Hematopoietic multipotent progenitor cell treated with erythropoietin and hydrocortisone succinate and interleukin-3 and kit ligand, for 15 days (in vitro differentiated cells): ENCODE data around the gene SATB2.

ENCODE experiments used
- DNase-seq: peaks from one replicate; pipeline ENCODE4 v3.0.0-alpha.2; 2015; ENCODE audit warnings: low spot score

The SATB2 gene

DNA sequence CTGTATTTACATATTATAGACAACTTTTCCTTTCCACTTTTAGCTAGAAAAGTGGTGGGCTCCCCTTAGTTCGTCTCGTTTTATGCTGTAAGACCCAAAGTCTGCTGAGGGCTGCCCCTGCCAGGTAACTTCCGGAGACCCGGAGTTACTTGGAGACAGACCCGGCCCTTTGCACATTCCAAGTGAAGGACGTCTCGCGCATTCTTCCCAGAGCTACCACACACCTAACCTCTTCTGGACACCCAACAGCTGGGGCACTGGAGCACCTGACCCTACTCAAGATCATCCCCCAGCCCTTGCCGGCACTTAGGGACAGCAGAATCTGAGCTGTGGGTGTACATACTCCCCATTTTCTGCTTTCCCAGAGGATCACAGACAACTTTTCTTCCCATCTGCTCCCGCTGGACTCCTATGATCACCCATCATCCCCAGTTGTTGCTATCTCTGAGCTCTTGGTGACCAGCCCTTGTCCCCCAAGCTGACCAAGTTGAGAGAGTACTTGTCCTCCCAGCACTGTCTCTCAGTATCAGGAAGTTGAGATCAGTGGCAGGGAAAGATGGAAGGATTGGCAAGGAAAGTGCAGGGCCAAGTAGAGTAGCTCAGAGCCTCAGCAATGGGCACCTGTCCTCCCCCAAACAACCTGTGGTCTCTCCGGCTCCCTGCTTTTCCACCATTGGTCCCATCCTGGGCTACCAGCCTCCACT is 8.4 kb upstream of the SATB2 start:
- no peak for DNase-seq

DNA sequence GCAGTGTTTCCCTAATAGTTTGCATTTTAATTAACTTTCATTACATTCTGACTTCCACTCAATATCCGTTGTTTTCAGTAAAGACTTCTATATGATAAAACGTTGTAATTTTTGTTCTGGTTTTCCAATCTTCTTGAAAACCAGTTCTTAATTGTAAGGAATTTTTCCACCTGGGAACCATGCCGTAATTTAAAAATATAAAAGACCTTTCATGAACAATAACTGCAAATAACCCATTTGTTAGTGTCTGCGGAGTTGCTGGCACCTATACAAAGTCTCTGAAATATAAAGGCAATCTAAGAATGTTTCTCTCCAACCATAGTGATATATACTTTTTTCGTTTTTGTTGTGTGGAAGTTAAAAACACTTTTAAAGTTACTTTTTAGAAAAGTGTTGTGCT is 7.7 kb upstream of the SATB2 start:
- no peak for DNase-seq

DNA sequence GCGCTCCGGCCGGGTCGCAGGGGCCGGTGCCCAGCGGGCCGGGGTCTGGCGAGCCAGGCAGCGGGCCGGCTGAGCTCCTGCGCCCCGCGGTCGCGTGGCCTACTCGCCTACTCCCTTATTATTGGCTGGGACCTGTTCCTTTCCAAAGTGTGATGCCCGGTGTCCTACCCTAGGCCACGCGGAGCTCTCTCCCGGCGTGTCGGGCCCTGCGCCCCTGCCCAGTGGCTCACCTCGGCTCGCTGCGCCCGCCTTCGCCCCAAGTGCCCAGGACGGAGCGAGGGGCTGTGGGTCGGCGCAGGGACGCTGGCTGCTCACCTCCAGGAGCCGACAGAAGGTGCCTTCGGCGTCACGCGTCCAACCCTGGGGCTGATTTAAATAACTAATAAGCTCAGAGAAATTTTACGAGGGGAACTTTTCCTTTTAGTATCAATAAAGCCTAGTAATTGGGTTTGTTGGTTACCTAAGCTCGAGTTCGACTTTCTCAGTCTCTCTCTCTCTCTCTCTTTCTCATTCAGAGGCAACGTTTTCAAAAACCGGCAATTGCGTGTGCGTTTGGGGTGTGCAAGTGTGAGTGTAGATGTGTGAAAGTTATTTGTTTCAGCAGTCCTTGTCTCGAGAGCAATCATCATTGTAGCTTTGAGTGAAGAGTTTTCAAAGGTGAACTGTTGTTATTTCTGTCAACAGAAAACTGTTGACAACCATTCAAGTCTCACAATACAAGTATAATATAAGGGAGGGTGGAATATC is 7.0 kb upstream of the SATB2 start:
- DNase-seq = no peak

DNA sequence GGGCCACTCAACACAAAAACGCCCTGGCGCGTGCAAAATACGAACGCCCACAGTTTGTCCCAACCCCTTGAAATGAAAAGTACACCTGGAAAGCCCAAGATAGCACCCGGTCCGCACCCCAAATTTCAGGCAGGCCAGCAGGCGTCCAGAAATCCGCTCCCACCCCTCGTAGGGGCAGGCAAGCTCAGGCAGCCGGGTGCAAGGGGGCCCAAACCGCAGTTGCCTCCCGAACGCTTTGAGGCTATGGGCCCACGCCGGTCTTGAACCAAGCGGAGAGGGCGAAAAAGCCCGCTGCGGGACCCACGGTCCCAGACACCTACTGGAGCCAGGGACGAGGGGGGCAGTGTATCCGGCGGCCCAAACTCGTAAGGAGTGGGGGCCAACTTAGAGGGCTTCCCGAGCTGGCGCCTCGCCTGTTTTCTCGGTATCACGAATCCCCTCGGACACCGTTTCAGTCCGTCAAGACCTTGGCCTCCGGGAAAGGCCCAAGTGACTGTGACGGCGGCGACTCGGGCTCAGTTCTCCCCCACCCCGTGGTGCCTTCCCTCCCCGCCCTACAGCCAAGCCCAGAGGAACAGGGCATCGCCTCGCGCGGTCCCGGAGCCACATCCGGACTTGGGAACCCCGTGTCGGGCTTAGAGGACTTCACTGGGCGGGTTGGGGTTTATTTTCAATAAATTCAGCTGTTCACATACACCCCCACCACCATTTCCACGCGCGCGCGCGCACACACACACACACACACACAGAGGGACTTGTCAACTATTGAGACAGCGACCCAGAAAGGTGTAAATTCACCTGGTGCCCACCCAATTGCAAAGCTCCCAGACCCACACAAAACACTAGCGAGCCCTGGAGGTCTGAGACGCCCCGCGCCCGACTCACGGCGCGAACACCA is 6.2 kb upstream of the SATB2 start:
- no peak for DNase-seq

DNA sequence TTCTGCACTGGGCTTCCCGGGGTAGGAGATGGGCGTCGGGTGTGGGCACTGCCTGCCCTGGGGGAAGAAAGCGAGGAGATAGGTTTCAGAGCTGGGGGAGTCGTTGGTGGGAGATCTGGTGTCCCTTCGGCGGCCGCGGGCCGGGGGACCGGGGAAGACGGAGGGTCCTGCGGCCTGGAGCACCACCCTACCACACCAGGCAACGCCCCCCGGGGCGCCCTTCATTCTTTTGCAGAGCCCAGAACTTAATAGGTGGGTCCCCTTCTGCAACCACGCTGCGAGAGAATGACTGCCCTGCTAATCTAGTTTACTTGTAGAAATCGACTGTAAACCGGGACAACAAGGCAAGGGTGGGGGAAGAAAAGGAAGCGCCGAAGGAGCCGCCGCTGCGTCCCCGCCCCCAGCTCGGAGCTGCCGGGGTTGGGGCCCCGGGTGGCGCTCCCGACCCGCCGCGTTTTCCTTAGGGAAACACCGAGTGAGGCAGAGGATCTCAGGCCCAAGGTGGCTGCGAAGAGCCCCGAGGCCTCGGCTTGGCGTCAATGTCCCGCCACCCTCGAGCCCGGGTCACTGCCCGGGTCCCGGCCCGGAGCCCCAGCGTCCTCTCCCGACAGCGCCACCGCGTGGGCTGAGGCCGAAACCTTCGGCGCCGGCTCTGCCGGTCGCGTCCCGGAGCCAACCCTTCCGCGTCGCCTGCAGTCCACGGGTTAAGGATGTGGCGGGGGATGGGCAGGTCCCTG is 5.4 kb upstream of the SATB2 start:
- no peak for DNase-seq

DNA sequence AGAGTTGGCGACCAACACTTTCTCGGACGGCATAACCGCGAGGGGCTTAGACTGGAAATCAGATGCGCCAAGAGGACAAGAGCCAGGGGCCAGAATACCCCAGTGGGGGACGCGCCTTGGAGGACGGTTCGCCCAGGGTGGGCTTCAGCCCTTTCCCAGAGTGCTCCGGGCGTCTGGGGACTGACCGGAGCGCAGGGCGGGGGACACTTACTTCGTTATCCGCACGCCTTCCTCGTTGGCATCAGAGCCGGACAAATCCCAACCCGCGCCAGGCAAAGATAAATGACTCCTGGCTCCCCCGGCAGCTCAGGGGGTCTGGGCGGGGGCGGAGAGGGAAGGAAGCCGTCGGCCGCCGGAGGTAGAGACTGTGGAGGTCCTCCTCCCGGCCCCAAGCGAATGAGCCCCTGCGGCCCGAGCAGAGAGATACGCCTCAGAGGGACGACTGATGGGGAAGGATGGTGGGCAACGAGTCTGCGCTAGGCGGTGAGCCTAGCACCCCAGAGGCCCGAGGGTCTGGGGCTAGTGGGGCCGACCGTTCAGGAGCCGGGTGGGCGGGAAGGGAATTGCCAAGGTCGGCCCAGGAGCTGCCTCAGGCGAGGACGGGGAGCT is 4.7 kb upstream of the SATB2 start:
- DNase-seq = no peak

DNA sequence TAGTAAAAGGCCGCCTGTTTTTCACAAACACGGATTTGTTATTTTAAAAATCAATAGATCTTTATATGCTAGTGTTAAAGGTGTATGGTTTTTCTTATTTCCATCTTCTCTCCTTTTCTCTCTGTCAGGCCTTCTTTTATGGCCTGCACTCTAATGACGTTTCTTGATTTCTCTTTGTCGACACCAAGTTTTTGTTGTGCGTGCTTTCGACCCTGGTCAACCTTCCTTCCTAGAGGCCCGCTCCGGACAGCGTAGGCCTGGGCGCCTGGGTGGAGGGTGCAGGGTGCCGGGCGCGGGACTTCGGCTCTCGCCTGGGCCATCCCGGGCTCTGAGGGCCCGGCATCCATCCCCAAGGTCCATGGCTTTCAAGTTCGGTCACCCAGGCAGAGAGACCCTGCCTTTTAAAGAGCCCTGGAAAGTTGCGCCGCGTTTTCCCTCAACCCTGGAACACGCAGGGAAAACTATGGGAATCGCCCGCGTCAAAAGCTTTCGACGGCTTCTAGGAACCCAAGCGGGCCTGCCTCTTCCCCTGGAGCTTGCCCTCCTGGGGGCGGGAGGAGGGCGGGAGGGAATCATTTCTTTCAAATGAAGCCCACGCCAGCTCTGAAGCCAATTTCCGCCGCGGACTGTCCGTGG is 4.1 kb upstream of the SATB2 start:
- DNase-seq = no peak

DNA sequence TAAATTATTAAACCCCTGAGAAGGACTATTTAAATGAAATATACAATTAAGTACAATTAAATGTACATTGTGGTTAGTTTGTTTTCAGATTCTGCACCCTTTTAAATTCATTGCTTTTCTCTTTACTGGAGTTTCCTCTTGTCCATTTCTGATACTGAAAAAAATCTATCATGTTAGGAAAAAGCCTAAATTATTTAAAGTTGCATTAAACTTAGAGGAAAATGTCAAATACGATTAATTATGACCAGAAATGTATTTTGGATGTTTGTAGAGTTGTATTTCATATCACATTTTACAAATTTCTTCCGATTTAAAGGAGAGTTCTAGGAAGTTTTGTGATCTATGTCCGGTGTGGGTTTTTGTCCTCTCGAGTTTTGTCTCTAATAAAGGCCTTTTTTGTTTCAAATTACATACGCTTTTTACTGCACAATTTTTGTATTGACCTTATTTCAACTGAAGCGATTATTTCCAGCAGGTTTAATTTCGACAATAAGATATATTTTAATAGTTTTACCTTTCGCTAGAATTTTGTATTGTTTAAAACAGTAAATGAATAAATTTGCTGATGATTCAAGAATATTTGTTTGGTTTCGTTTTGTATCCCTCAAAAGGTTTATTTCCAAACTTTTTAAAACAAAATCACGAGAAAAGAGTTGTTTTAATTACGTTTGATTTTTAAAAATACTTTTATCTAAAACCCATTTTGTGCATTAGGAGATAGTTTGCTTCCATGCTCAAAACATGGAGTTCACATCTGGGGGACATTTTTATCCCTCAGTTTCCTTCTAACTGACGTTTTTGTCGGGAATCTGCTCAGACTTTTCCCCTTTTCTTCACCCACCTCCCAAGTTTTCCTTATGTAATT is 3.3 kb upstream of the SATB2 start:
- no peak for DNase-seq

DNA sequence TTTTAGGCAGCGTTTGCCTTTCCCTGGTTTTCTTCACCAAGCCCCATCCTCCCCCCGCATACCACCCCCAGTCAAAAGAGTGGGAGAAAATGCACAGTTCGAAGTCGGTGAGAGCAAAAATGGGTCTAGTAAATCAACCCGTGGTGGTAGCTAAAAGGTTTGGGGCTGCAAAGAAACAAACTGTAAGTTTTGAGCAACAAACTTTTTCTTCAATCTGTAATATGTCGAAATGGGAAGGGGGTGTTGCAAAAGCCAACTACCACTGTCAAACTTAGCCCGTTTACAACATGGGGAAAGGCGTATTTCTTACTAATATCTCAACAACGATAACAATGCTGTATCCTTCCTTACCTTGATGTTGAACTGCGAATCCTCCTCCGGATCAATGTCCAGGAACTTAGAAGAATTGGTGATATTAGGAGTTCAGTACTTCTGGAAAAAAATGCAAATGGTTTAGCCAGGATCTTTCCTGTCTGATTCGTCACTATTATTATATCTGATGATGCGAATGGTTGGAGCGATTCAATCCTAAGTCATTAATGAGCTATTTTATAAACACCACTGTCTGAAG is 2.4 kb upstream of the SATB2 start:
- DNase-seq = no peak

DNA sequence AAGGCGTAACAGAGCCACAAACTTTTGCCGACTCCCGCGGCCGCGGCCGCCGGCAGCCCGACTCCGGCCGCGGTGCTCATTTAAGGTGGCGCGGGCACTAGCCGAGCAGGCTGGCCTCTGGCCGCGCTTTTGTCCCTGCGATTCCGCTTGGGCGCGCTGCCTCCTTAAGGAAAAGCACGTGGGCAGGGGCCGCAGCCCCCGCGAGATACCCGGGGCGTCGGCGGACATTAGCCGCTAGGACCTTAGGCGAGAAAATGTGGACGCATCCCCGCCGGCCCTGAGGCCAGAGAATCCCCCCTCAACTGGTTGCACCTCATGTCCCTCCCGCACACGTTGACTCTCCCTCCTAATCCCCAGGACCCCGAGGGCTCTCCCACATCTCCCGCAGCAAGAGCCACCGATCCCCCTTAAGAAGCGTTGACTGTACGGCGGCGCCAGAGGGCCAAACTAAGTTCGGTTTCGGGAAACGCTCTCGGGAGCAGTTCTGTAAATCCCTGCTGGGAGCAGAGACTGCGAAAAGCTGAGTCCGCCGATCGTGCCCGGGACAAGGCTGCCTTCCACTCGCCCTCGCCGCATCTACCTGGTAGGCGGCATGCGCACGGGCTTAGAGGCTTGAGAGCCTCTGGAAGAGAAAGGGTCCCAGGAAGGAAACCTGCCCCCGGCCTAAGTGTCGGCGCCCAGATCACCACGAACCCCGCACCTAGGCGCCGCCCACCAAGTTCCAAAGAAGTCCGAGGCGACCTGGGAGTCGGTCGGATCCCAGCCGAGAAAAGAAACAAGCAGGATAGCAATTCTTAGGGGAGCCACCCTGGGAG is 1.8 kb upstream of the SATB2 start:
- no peak for DNase-seq

DNA sequence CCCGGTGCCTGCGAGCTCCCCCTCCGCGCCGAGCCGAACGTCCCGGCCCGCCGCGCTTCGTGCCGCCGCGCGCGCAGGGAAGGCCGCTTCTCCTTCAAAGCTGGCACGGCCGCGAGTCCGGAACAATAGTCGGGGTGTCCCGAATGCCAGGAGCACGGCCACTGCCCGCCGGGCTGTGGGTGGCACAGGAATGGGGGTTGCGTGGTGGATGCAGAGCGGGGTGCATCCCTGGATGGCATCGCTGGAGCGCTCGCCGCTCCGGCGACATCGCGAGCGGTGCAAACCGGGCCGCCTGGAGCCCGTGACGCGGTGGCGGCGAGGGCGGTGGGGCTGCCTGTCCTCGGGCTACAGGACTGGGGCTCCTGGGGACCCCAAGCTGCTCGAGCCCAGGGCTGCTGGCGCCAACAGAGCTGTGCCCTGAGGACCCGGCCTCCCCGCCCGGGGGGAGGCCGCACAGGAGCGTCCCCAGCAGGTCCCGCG is 1.1 kb upstream of the SATB2 start:
- DNase-seq = no peak

DNA sequence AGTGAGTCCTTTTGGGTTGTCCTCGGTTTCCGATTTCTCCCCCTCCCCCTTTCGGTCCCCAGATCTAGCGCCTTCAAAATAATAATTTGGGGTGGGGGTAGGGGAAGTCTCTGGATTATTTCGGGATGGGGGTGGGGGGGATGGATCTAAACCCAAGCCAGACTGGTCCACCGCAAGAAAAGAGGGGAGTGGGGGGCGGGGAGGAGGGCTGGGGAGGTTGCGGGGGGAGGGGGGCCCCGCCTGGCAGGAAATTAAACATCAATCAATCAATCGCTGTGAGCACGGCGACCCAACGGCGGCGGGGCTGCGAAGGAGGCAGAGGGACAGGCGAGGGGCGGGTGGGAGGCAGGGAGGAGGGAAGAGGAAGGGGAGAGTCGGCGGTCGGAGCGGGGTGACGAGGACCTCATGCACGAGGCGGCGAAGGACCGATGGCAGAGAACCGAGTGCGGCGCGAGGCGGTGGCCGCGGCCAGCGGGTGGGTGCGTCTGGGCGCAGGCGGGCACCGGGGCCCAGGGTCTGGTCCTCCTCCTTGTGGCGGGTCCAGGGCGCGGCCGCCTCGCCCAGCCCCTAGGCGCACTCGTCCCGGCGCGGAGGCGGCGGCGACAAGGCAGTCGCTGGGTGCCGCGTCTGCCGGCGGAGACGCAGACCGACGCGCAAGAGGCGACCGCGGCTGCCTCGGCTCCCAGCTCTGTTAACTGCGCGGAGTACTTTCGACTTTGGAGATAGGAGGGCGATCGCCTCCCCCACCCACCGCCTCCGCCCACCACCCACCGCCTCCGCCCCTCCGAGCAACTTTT is 468 bp upstream of the SATB2 start:
- DNase-seq = no peak

DNA sequence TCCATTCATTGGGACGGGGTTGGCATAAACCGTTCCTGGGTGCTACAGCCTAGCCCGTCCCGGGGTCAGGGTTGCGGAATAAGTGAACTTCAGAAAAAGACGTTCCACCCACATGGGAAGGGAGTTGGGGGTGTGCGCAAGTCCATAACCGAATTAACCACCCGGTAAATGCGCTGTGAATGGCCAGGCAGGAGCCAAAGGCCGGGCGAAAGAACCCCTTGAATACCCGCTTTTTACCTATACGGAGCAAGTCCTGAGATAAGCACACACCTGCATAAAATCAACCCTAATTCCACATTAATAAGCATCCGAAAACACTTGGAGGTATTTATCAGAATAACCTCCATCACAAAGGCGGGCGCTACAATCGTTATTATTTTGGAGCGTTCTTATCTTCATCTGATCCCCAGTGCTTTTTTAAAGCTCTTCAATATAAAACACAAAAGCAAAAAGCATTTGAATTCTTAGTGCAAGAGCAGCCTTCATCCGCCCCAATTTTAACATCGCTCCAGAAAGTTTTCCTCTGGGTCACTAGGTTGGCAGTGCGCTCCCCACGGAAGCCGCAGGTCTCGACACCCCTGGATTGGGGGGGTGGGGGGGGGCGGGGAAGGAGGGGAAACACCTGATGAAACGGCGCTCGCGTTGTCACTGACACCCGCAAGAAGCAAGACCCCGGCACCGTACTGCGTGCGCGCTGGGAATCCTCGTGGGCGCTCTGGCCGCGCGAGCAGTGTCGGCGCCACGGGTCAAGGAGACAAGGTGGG is 1.2 kb downstream of the SATB2 start:
- no peak for DNase-seq

DNA sequence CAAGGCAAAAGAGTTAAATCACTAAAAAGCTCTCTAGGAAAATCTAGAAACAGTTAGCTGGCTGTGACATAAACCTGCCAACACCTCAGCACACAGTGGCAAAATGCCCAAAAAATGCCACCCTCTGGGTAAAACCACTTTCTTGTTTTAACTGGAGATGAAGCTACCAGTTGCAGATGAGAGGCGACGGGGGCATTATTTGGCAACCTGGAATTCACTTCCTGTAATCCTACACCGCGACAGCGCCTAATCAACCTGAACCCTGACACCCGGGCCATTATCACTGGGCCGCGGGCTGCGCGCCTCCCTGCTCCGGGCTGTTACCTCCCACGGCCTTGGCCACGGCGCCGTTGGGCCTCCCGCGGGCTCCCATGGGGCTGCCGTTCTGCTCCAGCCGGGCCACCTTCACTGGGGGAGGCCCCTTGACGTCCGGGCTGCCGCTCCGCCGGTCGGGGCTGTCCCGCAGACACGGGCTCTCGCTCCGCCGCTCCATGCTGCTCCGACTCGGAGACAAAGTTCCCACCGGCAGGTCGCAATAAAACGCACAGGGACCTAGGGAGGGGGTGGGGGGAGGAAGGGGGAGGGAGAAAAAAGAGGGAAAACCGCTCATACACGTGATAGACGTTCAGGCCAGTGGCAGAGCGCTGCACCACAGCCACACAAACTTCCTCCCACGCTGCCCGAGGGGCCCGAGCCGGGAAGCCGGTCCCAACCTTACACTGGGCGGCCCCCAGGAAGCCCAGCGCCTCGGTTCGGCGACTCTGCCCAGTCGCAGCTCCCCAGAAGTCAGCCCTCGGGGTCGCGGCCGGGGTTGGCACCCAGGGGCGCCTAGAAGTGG is 2.0 kb downstream of the SATB2 start:
- DNase-seq = no peak

DNA sequence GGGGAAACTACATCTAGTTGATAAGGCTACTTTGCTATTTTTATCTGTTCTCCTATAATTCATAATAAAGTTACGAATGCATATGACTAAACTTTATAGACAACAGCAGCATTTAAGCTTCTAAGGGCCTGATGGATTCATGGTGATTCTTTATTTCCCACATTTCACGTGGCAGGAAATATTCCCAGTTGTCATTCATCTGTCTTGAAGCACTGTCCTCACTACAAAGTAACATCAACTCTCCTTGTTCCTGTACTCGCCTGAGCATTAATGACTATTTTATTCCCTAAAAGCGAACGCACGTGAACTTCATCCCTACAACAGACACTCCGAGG is 2.6 kb downstream of the SATB2 start:
- DNase-seq = no peak

DNA sequence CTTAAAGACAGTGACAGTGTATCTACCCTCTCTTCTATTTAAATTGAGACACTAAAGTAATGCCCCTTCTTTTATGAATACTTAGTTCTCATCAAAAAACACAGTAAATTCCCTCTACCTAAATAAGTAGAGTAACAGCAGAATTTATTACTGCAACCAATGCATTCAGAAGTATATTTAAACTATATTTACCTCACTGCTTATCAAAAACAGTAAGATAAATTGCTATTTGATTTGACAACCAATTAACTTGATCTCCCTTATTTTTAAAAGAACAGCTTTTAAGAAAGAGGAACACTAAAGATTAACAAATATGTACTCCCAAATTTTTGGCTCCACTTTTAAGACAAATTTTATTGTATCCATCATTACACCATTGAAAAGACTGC is 4.8 kb downstream of the SATB2 start:
- no peak for DNase-seq
